ENCODE results near the gene GPC6.

GPC6 gene

GRCh38 chr13:93976528-93976927 is 749.9 kb downstream of the GPC6 start:
- no peaks in the 10 kb centered on the region for H3K9me3 ChIP-seq (ENCODE audit: severe bottlenecking)
- H3K4me1 ChIP-seq (ENCODE audit: insufficient read depth, poor library complexity, severe bottlenecking) = no peaks in the 10 kb centered on the region
- no peak overlapping the region for H3K27ac ChIP-seq (ENCODE audit: poor library complexity, severe bottlenecking)

DNA sequence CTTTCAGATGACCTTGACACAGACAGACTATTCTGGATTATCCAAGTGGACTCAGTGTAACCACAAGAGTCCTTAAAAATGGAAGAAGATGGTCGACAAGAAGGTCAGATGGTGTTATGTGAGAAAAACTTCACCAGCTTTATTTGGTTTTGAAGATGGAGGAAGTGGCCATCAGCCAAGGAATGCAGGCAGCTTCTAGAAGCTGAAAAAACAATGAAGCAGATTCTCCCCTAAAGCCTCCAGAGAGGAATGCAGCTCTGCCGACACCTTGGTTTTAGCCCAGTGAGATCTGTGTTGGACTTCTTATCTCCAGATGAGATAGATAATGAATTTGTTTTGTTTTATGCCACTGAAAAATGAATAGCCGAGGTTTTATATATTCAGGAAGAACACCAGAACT is 751.4 kb downstream of the GPC6 start:
- no peak for DNase-seq (ENCODE audit: low spot score)
- no peaks in the 10 kb centered on the region for H3K36me3 ChIP-seq (ENCODE audit: low read depth)
- H3K27me3 ChIP-seq (ENCODE audit: insufficient read depth, poor library complexity, severe bottlenecking) = no peaks in the 10 kb centered on the region
- TF ChIP-seq CTCF (IDR thresholded peaks at IDR 0.05; ENCODE audit: poor library complexity, severe bottlenecking) = no peak
- no peak for ATAC-seq (ENCODE audit: low read depth)
- H3K27ac ChIP-seq (ENCODE audit: poor library complexity, severe bottlenecking) = no peak overlapping the region
- H3K4me1 ChIP-seq (ENCODE audit: insufficient read depth, poor library complexity, severe bottlenecking) = no peaks in the 10 kb centered on the region
- H3K4me3 ChIP-seq (ENCODE audit: severe bottlenecking) = no peak overlapping the region
- H3K9me3 ChIP-seq (ENCODE audit: severe bottlenecking) = no peaks in the 10 kb centered on the region

More at GRCh38 chr13:93976528-93976927, 749.9 kb downstream of the GPC6 start:
- no peak overlapping the region for H3K4me3 ChIP-seq (ENCODE audit: severe bottlenecking)
- no peak for TF ChIP-seq CTCF (IDR thresholded peaks at IDR 0.05; ENCODE audit: poor library complexity, severe bottlenecking)
- ATAC-seq (ENCODE audit: low read depth) (no peak), DNase-seq (ENCODE audit: low spot score) (no peak)
- H3K27me3 ChIP-seq (ENCODE audit: insufficient read depth, poor library complexity, severe bottlenecking) = no peaks in the 10 kb centered on the region
- H3K36me3 ChIP-seq (ENCODE audit: low read depth) = no peaks in the 10 kb centered on the region

GRCh38 chr13:93981426-93981977 is 754.9 kb downstream of the GPC6 start:
- H3K36me3 ChIP-seq (ENCODE audit: low read depth) = no peaks in the 10 kb centered on the region
- H3K27me3 ChIP-seq (ENCODE audit: insufficient read depth, poor library complexity, severe bottlenecking) = no peaks in the 10 kb centered on the region
- no peak for ATAC-seq (ENCODE audit: low read depth)
- no peak for TF ChIP-seq CTCF (IDR thresholded peaks at IDR 0.05; ENCODE audit: poor library complexity, severe bottlenecking)
- H3K4me3 ChIP-seq (ENCODE audit: severe bottlenecking) = no peak overlapping the region
- no peak for DNase-seq (ENCODE audit: low spot score)
- no peak overlapping the region for H3K27ac ChIP-seq (ENCODE audit: poor library complexity, severe bottlenecking)
- no peaks in the 10 kb centered on the region for H3K9me3 ChIP-seq (ENCODE audit: severe bottlenecking)
- H3K4me1 ChIP-seq (ENCODE audit: insufficient read depth, poor library complexity, severe bottlenecking) = no peaks in the 10 kb centered on the region

DNA sequence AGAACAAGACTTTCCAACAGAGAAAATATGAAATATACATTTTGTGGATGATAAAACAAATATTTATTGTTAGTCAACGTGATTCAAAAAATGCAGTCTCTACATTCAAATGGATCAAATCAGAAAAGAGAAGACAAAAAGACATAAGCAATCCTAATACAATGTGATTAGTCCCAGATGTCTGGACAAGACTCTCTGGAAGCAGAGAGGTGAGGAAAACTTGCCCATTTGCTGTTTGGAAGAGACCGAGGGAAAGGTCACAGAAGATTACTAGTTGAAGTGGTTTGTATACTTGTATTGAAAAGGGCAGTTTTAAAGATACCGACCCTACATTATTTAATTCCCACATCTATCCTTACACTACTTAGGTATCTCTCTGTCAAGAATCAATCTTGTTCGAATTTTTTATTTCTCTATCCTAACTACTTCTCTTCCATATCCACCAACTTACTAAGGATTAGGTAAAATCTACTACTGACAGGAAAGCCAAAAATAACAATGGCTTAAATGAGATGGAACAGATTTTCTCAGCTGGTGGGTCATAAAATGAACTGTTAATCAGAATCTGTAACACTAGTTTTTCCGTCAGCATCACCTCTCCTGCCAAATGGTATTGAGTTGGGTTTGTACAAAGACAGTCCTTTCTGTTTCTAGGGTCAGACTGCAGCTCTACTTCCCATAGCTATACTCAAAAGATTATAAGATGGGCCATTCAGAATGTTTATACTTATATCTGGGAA is 755.7 kb downstream of the GPC6 start:
- no peaks in the 10 kb centered on the region for H3K4me1 ChIP-seq (ENCODE audit: insufficient read depth, poor library complexity, severe bottlenecking)
- no peaks in the 10 kb centered on the region for H3K27me3 ChIP-seq (ENCODE audit: insufficient read depth, poor library complexity, severe bottlenecking)
- no peaks in the 10 kb centered on the region for H3K9me3 ChIP-seq (ENCODE audit: severe bottlenecking)
- ATAC-seq (ENCODE audit: low read depth) (no peak), DNase-seq (ENCODE audit: low spot score) (no peak)
- no peak overlapping the region for H3K27ac ChIP-seq (ENCODE audit: poor library complexity, severe bottlenecking)
- no peaks in the 10 kb centered on the region for H3K36me3 ChIP-seq (ENCODE audit: low read depth)
- TF ChIP-seq CTCF (IDR thresholded peaks at IDR 0.05; ENCODE audit: poor library complexity, severe bottlenecking) = no peak
- H3K4me3 ChIP-seq (ENCODE audit: severe bottlenecking) = no peak overlapping the region

- Histone ChIP-seq H3K4me1 (ENCODE audit: insufficient read depth, poor library complexity, severe bottlenecking) (no peaks in the 10 kb centered on the region), H3K36me3 (ENCODE audit: low read depth) (no peaks in the 10 kb centered on the region), H3K27me3 (ENCODE audit: insufficient read depth, poor library complexity, severe bottlenecking) (no peaks in the 10 kb centered on the region), H3K9me3 (ENCODE audit: severe bottlenecking) (no peaks in the 10 kb centered on the region), H3K27ac (ENCODE audit: poor library complexity, severe bottlenecking) (no peak overlapping the region), H3K4me3 (ENCODE audit: severe bottlenecking) (no peak overlapping the region)
- no peak for TF ChIP-seq CTCF (IDR thresholded peaks at IDR 0.05; ENCODE audit: poor library complexity, severe bottlenecking)
- DNase-seq (ENCODE audit: low spot score) (no peak), ATAC-seq (ENCODE audit: low read depth) (no peak)
Observed at GRCh38 chr13:93984052-93984451, 757.4 kb downstream of the GPC6 start.
